MM.1S (cell line): ENCODE results near the gene DUSP18.

Experiments
- DNase-seq: peaks from one replicate; pipeline ENCODE4 v3.0.0-alpha.2; 2015
- H2AFZ ChIP-seq: fragments of 300-600 bp; sonication (generic); 2 replicates; pipeline ENCODE4 v1.6.0; 2016; ENCODE audit warnings: antibody characterized with exemption, low read length
- H3F3A ChIP-seq: fragments of 300-600 bp; sonication (generic); 2 replicates; pipeline ENCODE4 v1.6.1; 2016; ENCODE audit warnings: mild to moderate bottlenecking, antibody characterized with exemption, low read length, moderate library complexity, mixed read lengths; ENCODE audit not compliant: insufficient read depth
- H3K27ac ChIP-seq: fragments of 300-600 bp; sonication (generic); 2 replicates; pipeline ENCODE4 v1.5.1; 2016; ENCODE audit warnings: mild to moderate bottlenecking, low read length
- H3K27me3 ChIP-seq: fragments of 300-600 bp; sonication (generic); replicated peaks from 2 replicates; pipeline ENCODE4 v1.6.0; 2016; ENCODE audit warnings: low read length; ENCODE audit not compliant: insufficient read depth
- H3K36me3 ChIP-seq: fragments of 300-600 bp; sonication (generic); replicated peaks from 2 replicates; pipeline ENCODE4 v1.6.1; 2016; ENCODE audit warnings: mild to moderate bottlenecking, low read length, mixed read lengths; ENCODE audit not compliant: insufficient read depth
- H3K4me1 ChIP-seq: fragments of 300-600 bp; sonication (generic); 2 replicates; pipeline ENCODE4 v1.6.1; 2016; ENCODE audit warnings: low read length, mixed read lengths
- H3K4me2 ChIP-seq: fragments of 300-600 bp; sonication (generic); 2 replicates; pipeline ENCODE4 v1.6.0; 2016; ENCODE audit warnings: low read depth, low read length
- H3K4me3 ChIP-seq: fragments of 300-600 bp; sonication (generic); 2 replicates; pipeline ENCODE4 v1.5.1; 2016; ENCODE audit warnings: low read length, mixed read lengths
- H3K79me2 ChIP-seq: fragments of 300-600 bp; sonication (generic); 2 replicates; pipeline ENCODE4 v1.6.1; 2016; ENCODE audit warnings: mixed run types, low read length, mixed read lengths
- H3K9ac ChIP-seq: fragments of 300-600 bp; sonication (generic); 2 replicates; pipeline ENCODE4 v1.6.1; 2016; ENCODE audit warnings: low read length, mixed read lengths
- H3K9me2 ChIP-seq: fragments of 300-600 bp; sonication (generic); replicated peaks from 2 replicates; pipeline ENCODE4 v1.6.1; 2016; ENCODE audit warnings: mild to moderate bottlenecking, low read length, mixed read lengths; ENCODE audit not compliant: insufficient read depth
- H3K9me3 ChIP-seq: fragments of 300-600 bp; sonication (generic); replicated peaks from 2 replicates; pipeline ENCODE4 v1.6.1; 2016; ENCODE audit warnings: mild to moderate bottlenecking, low read length, mixed read lengths; ENCODE audit not compliant: insufficient read depth
- H4K20me1 ChIP-seq: fragments of 300-600 bp; sonication (generic); 2 replicates; pipeline ENCODE4 v1.6.1; 2016; ENCODE audit warnings: mild to moderate bottlenecking, low read length, moderate library complexity, mixed read lengths; ENCODE audit not compliant: insufficient read depth
- EZH2 ChIP-seq: fragments of 300-600 bp; sonication (generic); optimal IDR thresholded peaks from 2 replicates; pipeline ENCODE3; 2017; ENCODE audit warnings: low read depth, mild to moderate bottlenecking, antibody characterized with exemption, low read length, mixed read lengths
- EZH2phosphoT487 ChIP-seq: fragments of 300-600 bp; sonication (generic); IDR thresholded peaks from 2 replicates; pipeline ENCODE4 v1.6.1; 2018; ENCODE audit warnings: antibody characterized with exemption, low read length
- TF ChIP-seq, protein P1 (sequence below): fragments of 300-600 bp; sonication (generic); IDR thresholded peaks from 2 replicates; pipeline ENCODE4 v1.5.1; 2016; ENCODE audit warnings: antibody characterized with exemption, low read length, mixed read lengths

DUSP18 gene

DNA sequence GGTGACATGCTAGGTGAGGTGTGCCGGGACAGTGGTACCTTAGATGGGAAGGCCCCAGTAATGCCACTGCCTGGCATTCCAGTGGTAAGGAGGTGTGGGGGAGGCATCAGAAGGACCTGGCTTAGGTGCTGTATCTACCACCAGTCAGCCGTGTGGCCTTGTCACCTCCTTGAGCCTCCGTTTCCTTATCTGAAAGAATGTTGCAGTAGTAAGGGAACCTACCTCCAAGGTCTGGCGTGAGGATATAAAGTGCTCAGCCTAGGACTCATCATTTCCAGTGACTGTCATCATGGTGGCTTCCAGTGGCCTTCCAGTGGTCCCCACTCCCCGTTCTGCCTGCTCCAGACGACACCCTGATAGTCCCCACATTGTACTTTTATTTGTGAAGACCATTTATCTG, 6.8 kb upstream of the DUSP18 start:
- Histone ChIP-seq H2AFZ (no peak overlapping the region), H3K79me2 (no peaks in the 10 kb centered on the region), H3K4me1 (no peaks in the 10 kb centered on the region), H3K9me2 (no peaks in the 10 kb centered on the region), H4K20me1 (no peaks in the 10 kb centered on the region), H3K9me3 (no peaks in the 10 kb centered on the region), H3K4me2 (no peak overlapping the region), H3K9ac (no peak overlapping the region), H3F3A (no peaks in the 10 kb centered on the region), H3K27ac (no peak overlapping the region), H3K4me3 (no peak overlapping the region), H3K36me3 (no peaks in the 10 kb centered on the region), H3K27me3 (no peaks in the 10 kb centered on the region)
- no peak for DNase-seq
- TF ChIP-seq, protein P1, sequence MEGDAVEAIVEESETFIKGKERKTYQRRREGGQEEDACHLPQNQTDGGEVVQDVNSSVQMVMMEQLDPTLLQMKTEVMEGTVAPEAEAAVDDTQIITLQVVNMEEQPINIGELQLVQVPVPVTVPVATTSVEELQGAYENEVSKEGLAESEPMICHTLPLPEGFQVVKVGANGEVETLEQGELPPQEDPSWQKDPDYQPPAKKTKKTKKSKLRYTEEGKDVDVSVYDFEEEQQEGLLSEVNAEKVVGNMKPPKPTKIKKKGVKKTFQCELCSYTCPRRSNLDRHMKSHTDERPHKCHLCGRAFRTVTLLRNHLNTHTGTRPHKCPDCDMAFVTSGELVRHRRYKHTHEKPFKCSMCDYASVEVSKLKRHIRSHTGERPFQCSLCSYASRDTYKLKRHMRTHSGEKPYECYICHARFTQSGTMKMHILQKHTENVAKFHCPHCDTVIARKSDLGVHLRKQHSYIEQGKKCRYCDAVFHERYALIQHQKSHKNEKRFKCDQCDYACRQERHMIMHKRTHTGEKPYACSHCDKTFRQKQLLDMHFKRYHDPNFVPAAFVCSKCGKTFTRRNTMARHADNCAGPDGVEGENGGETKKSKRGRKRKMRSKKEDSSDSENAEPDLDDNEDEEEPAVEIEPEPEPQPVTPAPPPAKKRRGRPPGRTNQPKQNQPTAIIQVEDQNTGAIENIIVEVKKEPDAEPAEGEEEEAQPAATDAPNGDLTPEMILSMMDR = no peak
- TF ChIP-seq EZH2 (no peak), EZH2phosphoT487 (no peak)

DNA sequence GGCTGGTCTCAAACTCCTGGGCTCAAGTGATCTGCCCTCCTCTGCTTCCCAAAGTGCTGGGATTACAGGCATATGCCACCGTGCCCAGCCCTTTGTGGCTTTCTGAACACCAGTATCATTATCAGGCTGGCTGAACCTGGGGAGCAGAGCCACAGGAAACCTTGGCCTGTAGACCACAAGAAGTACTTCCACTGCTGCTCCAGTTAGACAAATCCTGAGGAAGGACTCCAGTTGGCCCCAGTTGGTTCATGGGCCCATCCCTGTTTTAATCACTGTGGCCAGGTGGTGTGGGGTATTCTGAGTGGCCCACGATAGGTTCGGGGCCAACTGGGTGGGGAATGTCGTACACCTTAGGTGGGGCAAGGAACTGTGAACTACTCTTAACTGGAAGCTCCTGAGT, 5.5 kb upstream of the DUSP18 start:
- Histone ChIP-seq H3K9me2 (no peaks in the 10 kb centered on the region), H3K36me3 (no peaks in the 10 kb centered on the region), H2AFZ (no peak overlapping the region), H3K9ac (no peak overlapping the region), H3K4me2 (no peak overlapping the region), H3K79me2 (no peaks in the 10 kb centered on the region), H3K4me1 (no peaks in the 10 kb centered on the region; the same call in 1 of the 2 replicates), H3K27me3 (peaks cover 8% of the 10 kb centered on the region), H3K4me3 (no peak overlapping the region), H4K20me1 (no peaks in the 10 kb centered on the region), H3K9me3 (no peaks in the 10 kb centered on the region), H3K27ac (no peak overlapping the region), H3F3A (no peaks in the 10 kb centered on the region)
- DNase-seq = no peak
- TF ChIP-seq EZH2phosphoT487 = no peak
- TF ChIP-seq EZH2 = no peak
- TF ChIP-seq, protein P1 = no peak

DNA sequence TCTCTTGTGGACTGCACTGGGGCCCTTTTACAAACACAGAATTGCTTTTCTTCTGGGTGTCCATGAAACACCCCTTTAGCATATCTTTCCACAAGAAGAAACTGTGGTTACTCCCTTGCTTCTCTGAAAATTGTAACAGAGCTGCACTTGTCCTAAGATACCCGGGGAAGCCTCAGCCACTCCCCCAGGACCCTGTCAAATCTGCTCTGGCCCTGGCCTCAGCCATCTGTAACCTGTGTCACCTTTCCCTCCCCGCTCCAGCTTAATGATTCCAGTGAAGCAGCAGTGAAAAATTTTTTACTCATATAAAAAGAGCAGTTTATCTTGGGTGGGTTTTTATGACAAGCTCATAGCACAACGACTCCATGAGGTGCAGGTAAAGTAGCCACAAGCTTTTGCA, 3.4 kb upstream of the DUSP18 start:
- no peak for TF ChIP-seq EZH2phosphoT487
- no peaks in the 10 kb centered on the region for H3F3A ChIP-seq
- no peak for DNase-seq
- no peak overlapping the region for H3K9ac ChIP-seq
- H2AFZ ChIP-seq = no peak overlapping the region
- peaks cover 8% of the 10 kb centered on the region for H3K27me3 ChIP-seq
- H3K27ac ChIP-seq = no peak overlapping the region
- H4K20me1 ChIP-seq = no peaks in the 10 kb centered on the region
- no peaks in the 10 kb centered on the region for H3K36me3 ChIP-seq
- H3K79me2 ChIP-seq = no peaks in the 10 kb centered on the region
- no peak overlapping the region for H3K4me2 ChIP-seq
- no peaks in the 10 kb centered on the region for H3K9me3 ChIP-seq
- no peak overlapping the region for H3K4me3 ChIP-seq
- H3K4me1 ChIP-seq = no peaks in the 10 kb centered on the region; the same call in 1 of the 2 replicates
- no peaks in the 10 kb centered on the region for H3K9me2 ChIP-seq

DNA sequence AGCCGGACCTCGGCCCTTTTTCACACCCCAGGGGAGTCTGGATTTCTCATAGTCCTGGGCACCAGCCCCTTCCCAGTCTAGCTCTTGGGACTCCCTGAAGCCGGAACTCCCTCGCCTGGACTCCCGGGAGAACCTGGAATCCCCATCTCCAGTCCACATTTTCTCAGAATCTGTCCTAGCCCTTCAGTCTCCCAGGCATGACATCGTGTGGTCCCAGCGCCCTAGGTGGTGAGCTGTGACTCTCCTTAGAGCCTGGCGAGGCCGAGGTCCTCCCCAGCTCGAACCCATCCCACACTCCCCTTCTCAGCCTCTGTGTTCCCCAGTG, 673 bp upstream of the DUSP18 start:
- H3K4me3 ChIP-seq = peak overlapping the region; percentile 83
- H3F3A ChIP-seq = no peaks in the 10 kb centered on the region
- no peaks in the 10 kb centered on the region for H3K36me3 ChIP-seq
- no peaks in the 10 kb centered on the region; the same call in 1 of the 2 replicates for H3K4me1 ChIP-seq
- H3K9me2 ChIP-seq = no peaks in the 10 kb centered on the region
- H4K20me1 ChIP-seq = no peaks in the 10 kb centered on the region
- H2AFZ ChIP-seq = peak overlapping the region; percentile 95
- H3K79me2 ChIP-seq = no peaks in the 10 kb centered on the region
- H3K9ac ChIP-seq = peak overlapping the region; percentile 43; the same call in 1 of the 2 replicates
- H3K9me3 ChIP-seq = no peaks in the 10 kb centered on the region
- no peak for DNase-seq
- no peak overlapping the region for H3K27ac ChIP-seq
- peak overlapping the region; percentile 99 for H3K4me2 ChIP-seq
- no peak for TF ChIP-seq EZH2phosphoT487
- TF ChIP-seq, protein P1 = no peak
- TF ChIP-seq EZH2 = no peak
- peaks cover 8% of the 10 kb centered on the region for H3K27me3 ChIP-seq
